Esophagus muscularis mucosa (tissue), 4 donors: ENCODE measurements around the gene HSPB1. TPM values are rescaled to one million over a fixed set of nuclear protein-coding genes. Genes with fewer than 3 reads are reported as not detected.

Experiments
- DNase-seq: peaks from one replicate; pipeline ENCODE4 v3.0.0-alpha.2; 2017; ENCODE audit errors: extremely low spot score
- H3K27ac ChIP-seq, 4 donors: fragments of 200-600 bp; sonication (generic); replicated peaks in 1 of 4; 1 replicate in 3 of 4; 2 replicates in 1 of 4; pipeline ENCODE4 v1.5.1; 2016 to 2019; ENCODE audit warnings: mild to moderate bottlenecking in 1 of 4
- H3K27me3 ChIP-seq, 4 donors: fragments of 200-600 bp; sonication (generic); one replicate each; pipeline versions ENCODE4 v1.5.1 to v1.6.0; 2016 to 2019
- H3K36me3 ChIP-seq, 4 donors: fragments of 200-600 bp; sonication (generic); one replicate each; pipeline ENCODE4 v1.5.1; 2016 to 2019
- H3K4me1 ChIP-seq, 4 donors: fragments of 200-600 bp; sonication (generic); one replicate each; pipeline ENCODE4 v1.5.1; 2016 to 2019
- H3K4me3 ChIP-seq, 4 donors: fragments of 200-600 bp; sonication (generic); 1 replicate in 2 of 4; 2 replicates in 2 of 4; pipeline ENCODE4 v1.5.1; 2016 to 2019; ENCODE audit warnings: mild to moderate bottlenecking in 4 of 4, moderate library complexity in 1 of 4
- H3K9me3 ChIP-seq, 4 donors: fragments of 200-600 bp; sonication (generic); 1 replicate in 3 of 4; 2 replicates in 1 of 4; pipeline ENCODE4 v1.5.1; 2016 to 2019
- EP300 ChIP-seq: sonication (generic); formaldehyde crosslinking; IDR thresholded peaks from one replicate; pipeline ENCODE4 v1.6.1; 2017; ENCODE audit warnings: antibody characterized with exemption
- POLR2A ChIP-seq: fragments of 450-650 bp; IDR thresholded peaks from one replicate; pipeline ENCODE4 v1.6.1; 2017; ENCODE audit warnings: antibody characterized with exemption, moderate library complexity, mild to moderate bottlenecking, low read depth
- POLR2AphosphoS5 ChIP-seq, 2 donors: sonication (generic); formaldehyde crosslinking; IDR thresholded peaks; one replicate each; pipeline ENCODE4 v1.6.1; 2017; ENCODE audit warnings: antibody characterized with exemption in 2 of 2
- WGBS: methylation state at CpG from one replicate; pipeline ENCODE4 v1.1.5; 2018; 5-methylcytosine and 5-hydroxymethylcytosine counted together
- intact Hi-C: fragments of 100-400 bp; cut with DNase I; formaldehyde crosslinking; loops from one replicate; pipeline ENCODE4 v1.15.1; 2023
- total RNA-seq, 4 donors: library from RNA; depleted of rRNA; stranded (reverse); fragments of >200 nt; gene quantifications; one replicate each; pipeline versions ENCODE4 v1.1.0 to v1.2.1, GENCODE V29; 2016
- TF ChIP-seq, protein P1 (sequence below), 3 experiments: fragments of 200-600 bp in 2 of 3; fragments of 450-650 bp in 1 of 3; sonication (generic) in 2 of 3; IDR thresholded peaks; one replicate each; pipeline ENCODE4 v1.5.1; 2017 to 2019; ENCODE audit warnings: antibody characterized with exemption in 3 of 3, mild to moderate bottlenecking in 2 of 3, moderate library complexity in 1 of 3

Gene HSPB1
- total RNA-seq, 4 donors from 2014 or later, result 927 to 2,513 (median 1,694) TPM

DNA sequence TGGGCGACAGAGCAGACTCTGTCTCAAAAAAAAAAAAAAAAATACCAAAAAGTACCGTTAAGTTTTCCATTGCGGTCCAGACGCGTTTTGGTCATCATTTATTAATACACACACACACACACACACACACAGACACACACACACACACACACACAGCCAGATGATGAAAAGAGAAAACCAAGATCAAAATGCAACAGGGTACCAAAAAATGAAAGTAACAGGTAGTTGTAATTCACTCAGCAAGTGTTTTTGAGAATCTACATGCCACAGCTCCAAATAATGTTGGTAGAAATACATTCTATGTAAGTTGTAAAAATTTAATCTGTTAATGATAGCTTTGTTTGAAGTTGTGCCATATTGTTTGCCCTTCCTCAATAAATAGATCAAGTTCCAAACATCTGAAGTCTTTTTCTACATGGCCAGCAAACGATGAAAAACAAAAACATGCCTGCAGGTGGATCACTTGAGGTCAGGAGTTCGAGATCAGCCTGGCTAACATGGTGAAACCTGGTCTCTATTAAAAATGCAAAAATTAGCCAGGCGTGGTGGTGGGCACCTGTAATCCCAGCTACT lies 46.9 kb downstream of the HSPB1 start:
- TF ChIP-seq EP300, result no peak
- TF ChIP-seq, protein P1, sequence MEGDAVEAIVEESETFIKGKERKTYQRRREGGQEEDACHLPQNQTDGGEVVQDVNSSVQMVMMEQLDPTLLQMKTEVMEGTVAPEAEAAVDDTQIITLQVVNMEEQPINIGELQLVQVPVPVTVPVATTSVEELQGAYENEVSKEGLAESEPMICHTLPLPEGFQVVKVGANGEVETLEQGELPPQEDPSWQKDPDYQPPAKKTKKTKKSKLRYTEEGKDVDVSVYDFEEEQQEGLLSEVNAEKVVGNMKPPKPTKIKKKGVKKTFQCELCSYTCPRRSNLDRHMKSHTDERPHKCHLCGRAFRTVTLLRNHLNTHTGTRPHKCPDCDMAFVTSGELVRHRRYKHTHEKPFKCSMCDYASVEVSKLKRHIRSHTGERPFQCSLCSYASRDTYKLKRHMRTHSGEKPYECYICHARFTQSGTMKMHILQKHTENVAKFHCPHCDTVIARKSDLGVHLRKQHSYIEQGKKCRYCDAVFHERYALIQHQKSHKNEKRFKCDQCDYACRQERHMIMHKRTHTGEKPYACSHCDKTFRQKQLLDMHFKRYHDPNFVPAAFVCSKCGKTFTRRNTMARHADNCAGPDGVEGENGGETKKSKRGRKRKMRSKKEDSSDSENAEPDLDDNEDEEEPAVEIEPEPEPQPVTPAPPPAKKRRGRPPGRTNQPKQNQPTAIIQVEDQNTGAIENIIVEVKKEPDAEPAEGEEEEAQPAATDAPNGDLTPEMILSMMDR (IDR thresholded peaks at IDR 0.05), result no peak
- TF ChIP-seq POLR2AphosphoS5 (IDR thresholded peaks at IDR 0.05), result no peak
- TF ChIP-seq POLR2A, result no peak
- no peaks in the 10 kb centered on the region for H3K9me3 ChIP-seq
- intact Hi-C loops, result no loop called here
- H3K36me3 ChIP-seq, result peaks cover 25 to 54% (median 39%) of the 10 kb centered on the region in 4 donors
- 89% methylated on average over 8 of the region's 8 CpGs for WGBS
- peaks cover 53 to 72% (median 60%) of the 10 kb centered on the region in 4 donors for H3K4me1 ChIP-seq
- DNase-seq, result no peak
- no peak overlapping the region for H3K4me3 ChIP-seq
- no peak overlapping the region for H3K27ac ChIP-seq
- H3K27me3 ChIP-seq, result no peaks in the 10 kb centered on the region

DNA sequence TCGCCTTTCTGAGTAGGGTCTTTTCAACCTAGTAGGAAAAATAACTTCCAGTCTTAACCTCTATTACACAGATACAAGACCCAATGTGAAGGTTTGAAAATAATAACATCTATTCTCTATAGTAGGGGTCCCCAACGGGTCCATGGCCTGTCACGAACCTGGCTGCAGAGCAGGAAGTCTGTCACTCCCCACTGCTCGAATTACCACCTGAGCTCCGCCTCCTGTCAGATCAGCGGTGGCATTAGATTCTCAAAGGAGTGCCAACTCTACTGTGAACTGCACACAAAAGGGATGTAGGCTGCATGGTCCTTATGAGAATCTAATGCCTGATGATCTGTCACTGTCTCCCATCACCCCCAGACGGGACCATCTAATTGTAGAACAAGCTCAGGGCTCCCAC lies 48.9 kb downstream of the HSPB1 start:
- no peak for DNase-seq
- intact Hi-C loops, result loop anchor here (10.0 kb wide), 1 partner anchor 67 kb away; no protein-coding TSS in a partner anchor
- H3K27ac ChIP-seq, result no peak overlapping the region
- peaks cover 63 to 87% (median 77%) of the 10 kb centered on the region in 4 donors for H3K4me1 ChIP-seq
- H3K27me3 ChIP-seq, result no peaks in the 10 kb centered on the region
- H3K9me3 ChIP-seq, result no peaks in the 10 kb centered on the region
- TF ChIP-seq POLR2AphosphoS5 (IDR thresholded peaks at IDR 0.05) (no peak), POLR2A (no peak), EP300 (no peak)
- TF ChIP-seq, protein P1 (IDR thresholded peaks at IDR 0.05), result no peak
- peaks cover 10 to 39% (median 22%) of the 10 kb centered on the region in 4 donors for H3K36me3 ChIP-seq
- WGBS, result 89% methylated on average over 7 of the region's 7 CpGs
- H3K4me3 ChIP-seq, result no peak overlapping the region

DNA sequence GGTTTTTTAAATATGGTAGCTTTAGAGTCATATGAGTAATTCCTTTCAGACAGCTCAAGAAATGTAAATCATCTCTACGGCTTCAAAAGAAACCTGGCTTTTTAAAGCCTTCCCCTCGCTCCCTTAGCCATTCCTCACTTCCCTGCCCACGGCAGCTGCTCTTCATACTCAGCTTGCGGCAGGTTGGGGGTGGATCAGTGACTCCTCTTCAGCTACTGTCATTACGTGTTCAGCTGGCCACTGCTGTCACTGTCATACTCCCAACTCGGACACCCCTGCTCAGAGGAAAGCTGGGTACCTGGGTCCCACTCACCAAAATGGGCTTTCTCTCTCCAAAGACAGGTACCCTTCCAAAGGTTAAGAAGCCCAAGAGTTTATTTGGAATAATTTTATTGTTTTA lies 49.7 kb downstream of the HSPB1 start:
- no peak for DNase-seq
- WGBS, result 31% methylated on average over 6 of the region's 6 CpGs
- H3K4me1 ChIP-seq, result peaks cover 63 to 87% (median 80%) of the 10 kb centered on the region in 4 donors

DNA sequence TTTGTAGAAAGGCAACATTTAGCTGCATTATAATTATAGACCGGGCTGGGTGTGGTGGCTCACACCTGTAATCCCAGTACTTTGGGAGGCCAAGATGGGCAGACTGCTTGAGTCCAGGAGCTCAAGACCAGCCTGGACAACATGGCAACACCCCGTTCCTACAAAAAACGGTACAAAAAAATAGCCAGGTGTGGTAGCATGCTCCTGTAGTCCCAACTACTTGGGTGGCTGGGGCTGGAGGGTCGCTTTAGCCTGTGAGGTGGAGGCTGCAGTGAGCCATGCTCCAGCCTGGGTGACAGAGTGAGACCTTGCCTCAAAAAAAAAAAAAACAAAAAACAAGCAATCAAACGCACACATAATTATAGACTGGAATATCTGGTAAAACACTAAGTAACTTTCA lies 51.3 kb downstream of the HSPB1 start:
- no peak for TF ChIP-seq POLR2A
- no peak for TF ChIP-seq POLR2AphosphoS5 (IDR thresholded peaks at IDR 0.05)
- no peak for TF ChIP-seq EP300
- TF ChIP-seq, protein P1 (IDR thresholded peaks at IDR 0.05), result no peak
- Histone ChIP-seq H3K4me3 (no peak overlapping the region), H3K27me3 (no peaks in the 10 kb centered on the region), H3K9me3 (no peaks in the 10 kb centered on the region), H3K27ac (no peak overlapping the region), H3K4me1 (peaks cover 56 to 85% (median 70%) of the 10 kb centered on the region in 4 donors), H3K36me3 (peaks cover 0 to 25% (median 15%) of the 10 kb centered on the region in 4 donors)
- DNase-seq, result no peak
- intact Hi-C loops, result loop anchor here (10.0 kb wide), 1 partner anchor 69 kb away; no protein-coding TSS in a partner anchor
- WGBS, result 91% methylated on average over 5 of the region's 5 CpGs

More for the DNA sequence above, 49.7 kb downstream of the HSPB1 start:
- TF ChIP-seq, protein P1 (IDR thresholded peaks at IDR 0.05), result no peak
- TF ChIP-seq POLR2AphosphoS5 (IDR thresholded peaks at IDR 0.05) (no peak), EP300 (no peak), POLR2A (no peak)
- Histone ChIP-seq H3K4me3 (no peak overlapping the region), H3K36me3 (peaks cover 1 to 31% (median 16%) of the 10 kb centered on the region in 4 donors), H3K9me3 (no peaks in the 10 kb centered on the region), H3K27ac (peak overlapping the region in 3 of 4 donors; percentile 26 to 50 (median 33)), H3K27me3 (no peaks in the 10 kb centered on the region)
- intact Hi-C loops, result loop anchor here (10.0 kb wide), 1 partner anchor 67 kb away; no protein-coding TSS in a partner anchor

Other genes with a start within 250 kb of the HSPB1 start
- 1 to 10 TPM; 2.1 to 4.9 (median 2.7) TPM for gene SRRM3, start 100.8 kb upstream of the HSPB1 start, total RNA-seq
- gene YWHAG, start 56.3 kb downstream of the HSPB1 start, total RNA-seq, result 10 to 100 TPM; 55.7 to 91.6 (median 73.7) TPM
- under 1 TPM in 3 of 4 donors, not detected in 1; 0.39 to 0.66 (median 0.46) TPM for gene SSC4D, start 107.0 kb downstream of the HSPB1 start, total RNA-seq
- 1 to 10 TPM in 1 of 4 donors, under 1 TPM in 1, not detected in 2; 0.46 to 1.0 TPM for gene ZP3, start 122.3 kb downstream of the HSPB1 start, total RNA-seq
- gene DTX2, start 159.0 kb downstream of the HSPB1 start, total RNA-seq, result 10 to 100 TPM; 18.1 to 35.2 (median 25.3) TPM
- under 1 TPM in 2 of 4 donors, not detected in 2; 0.75 to 0.84 TPM for gene UPK3B, start 207.9 kb downstream of the HSPB1 start, total RNA-seq
- under 1 TPM in 1 of 4 donors, not detected in 3; 0.19 TPM for gene SPDYE16, start 240.6 kb downstream of the HSPB1 start, total RNA-seq